ENCODE measurements around the gene IL17RD.

Gene IL17RD

GRCh38 chr3:57158813-57159738 lies 6.1 kb downstream of the IL17RD start:
- DNase-seq, result no peak

GRCh38 chr3:57158325-57158724 lies 6.8 kb downstream of the IL17RD start:
- DNase-seq, result no peak

DNA sequence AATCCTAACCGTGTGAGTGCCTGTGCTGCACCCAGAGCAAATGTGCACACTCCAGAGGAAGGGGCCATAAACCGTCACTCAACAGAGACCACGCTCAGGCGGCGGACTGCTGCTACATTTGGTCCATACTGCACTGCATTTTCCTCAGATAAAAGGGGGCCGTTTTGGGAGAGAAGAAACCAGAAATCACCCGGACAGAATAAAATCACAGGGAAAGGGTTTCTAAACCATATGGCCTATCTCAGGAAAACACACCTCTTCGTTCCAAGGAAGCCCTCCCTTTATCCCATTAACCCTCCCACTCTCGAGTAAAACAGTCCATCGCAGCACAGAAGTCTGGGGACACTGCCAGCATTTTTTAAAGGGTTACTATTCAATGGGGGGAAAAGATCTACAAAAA lies 7.6 kb downstream of the IL17RD start:
- no peak for DNase-seq

- no peak for DNase-seq
These were observed 9.9 kb downstream of the IL17RD start for GRCh38 chr3:57155310-57155643.

DNA sequence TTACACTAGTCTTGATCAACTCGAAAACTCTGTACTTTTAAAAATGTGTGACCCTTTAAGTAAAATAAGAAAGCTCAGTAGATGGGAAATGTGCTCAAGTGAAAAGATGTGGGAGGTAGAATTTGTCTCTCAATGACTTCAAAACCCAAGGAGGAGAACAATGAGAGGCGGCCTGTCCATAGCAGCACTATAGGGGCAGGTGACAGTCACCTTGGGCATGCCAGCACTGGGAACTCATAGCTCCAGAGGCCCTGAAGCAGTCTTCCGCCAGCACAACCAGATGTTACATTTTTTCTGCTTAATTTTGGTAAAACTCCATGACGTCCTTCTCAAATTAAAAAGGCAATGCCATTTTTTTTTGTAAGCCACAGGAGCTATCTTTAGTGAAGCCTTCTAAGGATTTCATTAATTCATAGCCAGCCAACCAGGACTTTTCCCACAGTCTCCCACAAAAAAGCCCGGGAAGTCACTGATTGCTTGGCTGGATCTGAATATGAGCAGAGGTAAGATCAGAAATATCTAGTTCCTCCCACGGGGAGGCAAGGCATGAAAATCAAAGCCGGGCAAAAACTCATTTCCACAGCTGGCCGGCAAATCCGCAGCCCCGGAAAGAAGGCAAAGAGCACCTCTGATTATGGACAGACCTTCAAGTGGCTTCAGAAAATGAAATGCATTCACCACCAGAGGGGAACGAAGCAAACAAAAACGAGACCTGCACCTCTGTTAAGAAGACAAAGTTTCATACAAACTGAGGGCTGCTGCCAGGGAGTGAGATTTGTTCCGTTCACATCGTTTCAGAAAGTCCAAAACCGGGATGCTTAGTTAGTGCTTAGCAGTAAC lies 10.5 kb downstream of the IL17RD start:
- no peak for DNase-seq

GRCh38 chr3:57152151-57153143 lies 12.7 kb downstream of the IL17RD start:
- no peak for DNase-seq

DNA sequence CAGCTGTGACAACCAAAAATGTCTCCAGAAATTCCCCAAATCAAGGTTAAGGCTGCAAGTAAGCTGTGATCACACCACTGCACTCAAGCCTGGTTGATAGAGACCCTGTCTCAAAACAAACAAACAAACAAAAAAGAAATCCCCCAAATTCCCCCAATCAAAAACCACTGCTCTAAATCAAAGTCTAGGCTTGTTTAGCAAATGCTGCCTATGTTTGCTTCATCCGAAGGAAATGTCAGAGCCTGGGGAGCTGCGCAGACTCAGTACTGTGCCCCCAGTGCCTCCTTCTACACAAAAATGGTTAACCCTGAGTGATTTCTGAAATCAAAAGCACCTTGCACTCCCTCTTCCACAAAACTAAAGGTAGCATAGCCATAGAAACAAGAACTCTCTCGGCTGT lies 13.4 kb downstream of the IL17RD start:
- no peak for DNase-seq

DNA sequence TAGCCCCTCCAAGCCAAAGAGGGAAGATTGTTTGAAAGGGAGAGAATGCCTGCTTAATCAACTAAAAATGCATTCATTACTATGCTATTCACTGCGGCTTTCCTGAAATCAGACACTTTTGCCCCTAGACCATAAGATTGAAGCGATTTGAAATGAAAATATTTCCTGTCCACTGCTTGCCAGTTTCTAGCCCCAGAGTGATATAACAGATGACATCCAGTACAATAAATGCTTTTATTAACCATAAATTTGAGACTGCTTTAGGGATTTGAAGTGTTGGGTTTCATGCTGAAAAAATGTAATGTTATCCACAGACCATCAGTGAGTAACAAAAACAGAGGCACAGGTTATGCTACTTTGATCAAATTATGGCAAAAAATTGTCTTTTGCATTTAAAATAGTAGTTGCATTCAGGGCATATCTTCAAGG lies 14.1 kb downstream of the IL17RD start:
- peak; percentile 1 for DNase-seq

DNA sequence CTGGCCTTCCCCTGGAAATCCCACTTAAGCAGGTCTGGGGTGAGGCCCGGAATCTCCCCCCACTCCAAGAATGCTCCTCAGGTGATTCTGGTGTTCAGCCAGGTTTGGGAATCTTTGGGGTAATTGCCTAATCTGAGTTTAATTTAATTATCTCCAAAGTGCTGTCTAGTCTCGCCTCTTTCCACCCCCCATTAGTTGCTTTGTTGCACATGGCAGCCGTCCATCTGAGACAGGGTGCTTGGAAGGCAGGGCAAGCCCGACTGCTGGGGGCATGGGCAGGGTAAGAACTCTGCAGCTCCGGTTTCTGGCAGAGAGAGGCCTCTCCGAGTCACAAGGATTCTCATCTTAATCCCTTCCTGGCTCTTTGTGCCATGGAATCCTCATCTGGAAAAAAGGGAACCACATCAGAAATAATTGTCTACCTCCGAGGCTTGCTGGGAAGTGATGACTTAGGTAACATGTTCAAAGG lies 15.0 kb downstream of the IL17RD start:
- DNase-seq, result no peak

GRCh38 chr3:57147071-57147470 lies 18.1 kb downstream of the IL17RD start:
- no peak for DNase-seq

DNA sequence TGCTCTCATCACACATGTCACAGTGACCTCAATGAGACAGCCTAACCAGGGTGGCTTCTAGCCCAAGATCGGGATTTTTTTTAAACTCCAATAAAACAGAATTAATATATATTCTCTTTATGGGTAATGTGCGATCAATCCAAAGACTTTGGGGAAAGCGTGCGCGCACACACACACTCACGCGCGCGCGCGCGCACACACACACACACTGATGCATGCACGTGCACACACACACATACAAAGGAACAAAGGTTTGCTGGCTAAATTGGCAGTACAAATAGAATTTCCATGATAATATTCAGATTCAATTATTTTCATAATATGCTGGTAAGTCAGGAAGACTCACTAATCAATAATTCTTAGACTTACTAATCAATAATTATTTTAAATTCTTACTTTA lies 19.3 kb downstream of the IL17RD start:
- no peak for DNase-seq

- DNase-seq, result no peak
These were observed 20.2 kb downstream of the IL17RD start for GRCh38 chr3:57144952-57145351.

- no peak for DNase-seq
These were observed 21.2 kb downstream of the IL17RD start for GRCh38 chr3:57143886-57144459.

GRCh38 chr3:57142411-57142723 lies 22.8 kb downstream of the IL17RD start:
- DNase-seq, result no peak

DNA sequence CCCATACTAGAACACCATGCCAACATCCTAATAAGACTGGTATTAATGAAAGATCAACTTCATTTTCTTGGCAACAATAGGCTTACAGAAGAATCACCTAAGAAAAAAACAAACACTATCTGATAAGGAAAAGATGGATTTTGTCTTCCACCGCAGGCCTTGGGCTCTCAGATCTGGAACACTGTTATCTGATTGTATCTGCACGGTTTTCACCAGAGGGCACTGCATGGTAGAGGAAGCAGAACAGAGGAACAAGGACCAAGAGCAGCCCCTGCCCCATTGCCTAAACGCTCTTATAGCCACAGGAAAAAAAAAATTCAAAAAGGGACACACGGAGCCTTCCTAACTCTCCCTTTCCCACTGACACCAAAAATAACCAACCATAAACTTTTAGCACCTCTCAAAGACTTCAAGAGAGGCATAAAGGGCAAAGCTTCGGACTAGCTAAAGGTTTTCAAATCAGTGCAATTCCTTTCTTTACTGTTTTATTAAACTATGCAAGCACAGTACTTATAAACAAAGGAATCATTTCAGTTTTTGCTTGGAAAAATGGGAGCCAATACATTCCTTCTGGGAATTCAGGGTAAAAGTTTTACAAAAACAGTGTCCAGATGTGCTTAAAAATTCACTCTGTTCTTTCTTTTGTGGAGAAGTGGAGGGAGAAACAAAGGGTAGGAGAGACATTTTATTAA lies 23.3 kb downstream of the IL17RD start:
- no peak for DNase-seq

GRCh38 chr3:57140894-57141293 lies 24.3 kb downstream of the IL17RD start:
- DNase-seq, result no peak

DNA sequence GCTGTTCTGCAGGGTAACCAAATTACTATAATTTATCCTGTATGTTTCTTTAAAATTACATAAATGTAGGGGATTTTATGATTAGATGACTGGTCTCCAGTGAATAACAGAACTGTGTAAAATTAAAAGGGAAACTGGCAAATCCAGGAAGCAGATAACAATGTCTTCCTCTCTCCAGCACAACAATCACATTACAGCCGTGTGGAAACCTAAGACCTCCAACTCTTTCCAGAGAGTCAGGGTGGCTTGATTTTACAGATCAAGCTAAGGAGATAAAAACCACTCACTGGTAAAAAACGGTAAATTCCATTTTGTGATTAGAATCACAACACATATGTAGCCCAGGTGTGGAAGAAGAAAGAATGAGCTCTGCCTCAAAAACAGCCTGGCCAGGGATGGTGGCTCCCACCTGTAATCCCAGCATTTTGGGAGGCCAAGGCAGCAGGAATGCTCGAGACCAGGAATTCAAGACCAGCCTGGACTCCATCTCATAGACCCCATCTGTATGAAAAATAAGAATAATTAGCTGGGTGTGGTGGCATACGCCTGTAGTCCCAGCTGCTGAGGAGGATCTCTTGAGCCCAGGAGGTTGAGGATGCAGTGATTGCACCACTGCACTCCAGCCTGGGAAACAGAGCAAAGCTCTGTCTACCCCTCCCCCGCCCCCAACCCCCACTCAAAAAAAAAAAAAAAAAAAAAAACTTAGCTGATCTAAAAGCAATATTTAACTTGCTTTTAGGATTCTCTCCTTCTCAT lies 29.0 kb downstream of the IL17RD start:
- DNase-seq, result no peak

DNA sequence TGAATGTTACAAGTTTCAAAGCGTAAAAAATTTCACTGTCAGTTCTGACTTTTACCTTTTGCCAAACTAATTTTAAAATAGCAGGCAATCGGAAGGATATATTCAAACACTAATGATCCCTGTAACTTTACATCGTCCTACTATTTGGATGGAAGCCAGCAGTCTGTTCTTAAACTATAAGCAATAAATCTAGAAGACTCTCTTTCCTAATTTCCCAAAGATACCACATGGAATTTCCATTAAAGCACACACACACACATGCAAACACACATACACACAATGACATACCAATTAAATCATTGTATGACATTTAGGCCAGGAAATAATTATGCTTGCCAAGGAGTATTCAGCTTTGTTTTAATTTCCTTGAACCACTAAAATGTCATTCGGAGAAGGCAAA lies 32.0 kb downstream of the IL17RD start:
- DNase-seq, result no peak

- DNase-seq, result no peak
These were observed 32.5 kb downstream of the IL17RD start for GRCh38 chr3:57132674-57133073.

GRCh38 chr3:57131210-57131588 lies 34.0 kb downstream of the IL17RD start:
- no peak for DNase-seq

GRCh38 chr3:57130571-57131209 lies 34.5 kb downstream of the IL17RD start:
- DNase-seq, result no peak

All from NCI-H2171 treated with DMSO at 0.1 percent for 48 hours (cell line).